NCI-H526 treated with DMSO at 0.1 percent for 48 hours (cell line): Measurements from ENCODE around the gene ACAP2.
A peak's percentile ranks its signal among the peaks of the same experiment; 100 is the strongest.

Experiments
- DNase-seq: peaks from one replicate; lab custom pipeline; 2025; lab: John Stamatoyannopoulos, UW

Gene ACAP2

DNA sequence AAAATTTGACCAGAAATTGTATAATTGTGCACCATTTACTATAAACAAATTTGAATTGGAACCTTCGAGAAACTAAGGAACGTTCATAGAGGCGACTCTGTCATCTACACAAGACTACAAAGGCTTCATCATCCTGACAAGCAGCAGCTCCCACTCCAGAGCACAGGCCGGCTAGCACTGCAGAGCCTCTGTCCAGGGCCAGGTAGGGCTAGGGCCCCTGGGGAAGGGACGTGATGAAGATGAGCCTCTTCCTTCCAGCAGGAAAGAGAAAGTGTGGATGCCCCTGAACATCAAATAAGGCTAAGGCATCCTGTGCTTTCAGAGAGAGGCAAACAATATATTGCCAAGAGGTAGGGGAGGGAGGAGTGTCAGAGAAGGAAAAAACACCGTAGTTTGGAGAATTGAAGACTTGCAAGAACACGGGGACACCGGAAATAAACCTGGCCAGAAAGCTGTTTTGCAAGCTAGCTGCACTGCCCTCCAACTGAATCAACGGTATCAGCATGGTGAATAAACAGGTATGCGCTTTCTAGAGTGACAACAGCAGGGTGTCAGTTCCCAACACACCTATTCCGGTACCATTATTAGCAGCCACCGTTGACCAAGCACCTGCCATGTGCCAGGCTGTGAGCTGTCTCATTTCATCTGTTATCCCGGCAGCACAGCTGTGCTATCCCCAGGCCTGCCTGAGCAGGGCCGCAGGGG is 184.2 kb downstream of the ACAP2 start:
- DNase-seq, result peak; percentile 56

DNA sequence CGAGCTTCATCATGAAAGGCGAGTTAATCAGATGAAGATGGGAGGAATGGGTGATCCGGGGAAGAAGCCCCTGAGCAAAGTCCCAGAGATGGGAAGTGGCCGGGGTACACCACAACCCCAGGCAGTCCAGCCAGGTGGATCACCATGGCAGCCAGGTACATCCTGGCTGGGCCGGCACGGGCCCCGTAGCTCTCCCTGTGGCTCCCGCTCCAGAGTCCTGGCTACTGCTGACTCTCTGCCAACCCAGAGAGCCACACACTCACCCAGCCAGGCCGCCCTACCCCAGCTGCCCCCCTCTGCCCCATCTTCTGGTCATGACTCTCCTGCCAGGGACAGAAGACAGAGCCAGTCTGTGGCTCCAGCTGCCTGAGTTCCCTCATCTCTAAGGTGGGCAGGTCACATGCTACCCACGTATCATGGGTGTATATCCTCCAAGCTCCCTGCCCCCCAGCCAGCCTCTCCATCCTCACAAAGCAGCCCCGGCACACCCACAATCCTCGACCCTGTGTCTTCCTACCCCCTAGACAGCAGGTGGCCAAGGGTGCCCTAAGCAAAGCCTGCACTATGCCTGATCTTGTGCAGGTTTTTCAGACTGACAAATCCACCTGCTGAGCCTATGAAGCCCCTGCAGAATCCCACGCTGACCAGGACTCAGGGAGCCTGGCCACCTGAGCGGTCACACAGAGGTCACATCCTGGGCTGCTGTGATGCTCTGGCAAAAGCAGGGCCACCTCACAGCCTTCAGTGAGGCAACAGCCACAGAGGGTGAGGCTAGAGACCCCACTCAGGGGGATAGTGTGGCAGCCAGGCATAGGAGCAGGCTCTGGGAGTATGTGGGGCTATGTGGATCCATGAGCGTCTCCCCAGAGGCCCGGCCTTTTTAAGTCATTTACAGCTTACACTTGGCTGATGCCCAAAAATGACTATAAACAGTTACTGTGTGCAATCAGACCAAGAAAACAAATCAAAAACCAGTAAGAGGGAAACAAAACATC is 185.1 kb downstream of the ACAP2 start:
- no peak for DNase-seq

DNA sequence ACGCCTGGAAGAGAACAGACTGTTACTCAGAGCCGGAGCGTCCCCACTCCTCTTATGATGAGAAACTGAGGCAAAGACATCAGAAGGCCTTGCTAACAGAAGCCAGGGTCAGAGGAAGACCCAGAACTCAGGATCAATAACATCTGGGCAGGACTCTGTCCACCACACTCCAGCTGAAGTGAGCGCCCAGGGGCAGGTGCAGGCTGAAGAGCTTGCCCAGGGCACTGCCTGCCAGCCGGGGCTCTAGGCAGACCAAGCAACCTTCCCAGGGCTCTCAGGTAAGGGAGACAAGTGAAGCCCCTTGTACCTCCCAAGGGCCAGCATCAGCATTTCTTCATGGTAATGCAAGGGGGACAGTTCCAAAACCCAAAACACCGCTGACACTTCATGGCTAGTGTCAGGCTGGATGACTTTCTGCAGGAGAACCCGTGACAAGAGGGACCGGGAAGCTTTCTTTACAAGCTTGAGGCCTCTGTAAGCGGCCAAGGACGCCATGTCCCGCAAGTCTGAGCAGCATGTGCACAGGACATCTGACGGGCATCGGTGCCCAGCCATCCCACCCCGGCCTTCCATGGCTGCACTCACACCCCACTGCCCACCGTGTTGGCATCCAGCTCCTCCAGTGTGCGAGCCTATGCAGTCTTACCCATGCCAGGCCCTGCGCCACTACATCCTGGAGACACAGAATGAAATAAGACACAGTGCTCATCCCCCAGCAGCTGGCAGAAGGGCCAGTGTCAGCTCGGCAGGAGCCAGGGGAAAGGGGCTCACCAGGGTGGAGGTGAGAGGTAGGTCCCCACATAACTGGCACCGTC is 186.0 kb downstream of the ACAP2 start:
- no peak for DNase-seq

- DNase-seq, result no peak
Observed at GRCh38 chr3:195255571-195256501, 187.0 kb downstream of the ACAP2 start.

GRCh38 chr3:195255176-195255500 is 187.7 kb downstream of the ACAP2 start:
- DNase-seq, result no peak

DNA sequence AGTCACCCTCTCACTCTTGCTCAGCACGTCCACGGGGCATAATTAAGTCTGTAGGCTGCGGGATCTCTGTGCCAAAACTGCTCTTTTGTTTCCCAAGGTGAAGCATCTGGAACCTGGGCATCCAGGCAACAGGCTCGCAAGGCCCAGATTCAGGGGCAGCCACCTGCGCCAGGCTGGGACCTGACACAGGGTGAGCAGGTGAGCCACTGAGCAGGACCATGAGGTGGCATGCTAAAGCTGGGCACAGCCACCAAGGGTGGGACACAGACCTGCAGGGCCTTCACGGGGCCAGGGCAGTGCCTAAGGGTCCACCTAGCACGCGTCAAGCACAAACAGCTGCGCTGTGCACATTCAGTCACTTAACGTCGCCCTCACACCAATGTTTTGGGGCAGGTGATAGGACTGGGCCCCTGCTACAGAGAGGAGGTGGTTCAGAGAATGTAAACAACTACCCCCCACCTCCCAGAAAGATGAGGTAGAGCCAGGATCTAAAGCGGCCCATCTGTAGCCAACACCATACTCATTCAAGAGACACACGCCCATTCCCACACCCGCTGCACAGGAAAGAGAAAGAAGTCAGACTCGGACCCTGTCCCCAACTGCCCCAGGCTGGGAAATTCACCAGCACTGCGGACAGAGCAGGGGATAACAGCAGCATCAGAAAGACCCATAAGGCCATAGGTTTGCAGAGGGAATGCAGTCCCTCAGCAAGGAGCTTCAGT is 188.2 kb downstream of the ACAP2 start:
- no peak for DNase-seq

DNA sequence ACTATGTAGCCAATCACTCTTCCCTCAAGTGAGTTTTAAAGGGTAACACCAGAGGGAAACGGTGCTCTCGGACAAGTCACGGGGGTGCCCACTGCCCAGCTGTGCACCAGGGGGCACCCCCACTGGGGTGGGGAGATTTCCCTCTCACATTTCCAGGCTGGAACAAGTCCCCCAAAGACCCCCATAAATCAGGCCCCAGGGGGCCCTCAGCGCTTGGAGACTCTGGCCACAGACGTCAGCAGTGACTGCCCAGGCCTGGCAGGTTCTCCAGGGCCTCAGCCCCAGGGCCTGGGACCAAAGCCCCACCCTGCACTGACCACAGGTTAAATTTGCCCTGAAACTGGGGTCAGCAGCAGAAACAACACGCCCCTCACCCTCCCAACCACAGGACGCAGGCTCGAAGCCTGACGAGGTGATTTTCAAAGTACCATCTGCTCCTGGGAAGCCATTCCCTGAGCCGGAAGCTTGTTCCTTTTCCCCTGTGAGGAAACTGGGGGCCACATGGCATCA is 188.8 kb downstream of the ACAP2 start:
- DNase-seq, result no peak

- DNase-seq, result no peak
Observed at GRCh38 chr3:195251336-195252065, 191.3 kb downstream of the ACAP2 start.

DNA sequence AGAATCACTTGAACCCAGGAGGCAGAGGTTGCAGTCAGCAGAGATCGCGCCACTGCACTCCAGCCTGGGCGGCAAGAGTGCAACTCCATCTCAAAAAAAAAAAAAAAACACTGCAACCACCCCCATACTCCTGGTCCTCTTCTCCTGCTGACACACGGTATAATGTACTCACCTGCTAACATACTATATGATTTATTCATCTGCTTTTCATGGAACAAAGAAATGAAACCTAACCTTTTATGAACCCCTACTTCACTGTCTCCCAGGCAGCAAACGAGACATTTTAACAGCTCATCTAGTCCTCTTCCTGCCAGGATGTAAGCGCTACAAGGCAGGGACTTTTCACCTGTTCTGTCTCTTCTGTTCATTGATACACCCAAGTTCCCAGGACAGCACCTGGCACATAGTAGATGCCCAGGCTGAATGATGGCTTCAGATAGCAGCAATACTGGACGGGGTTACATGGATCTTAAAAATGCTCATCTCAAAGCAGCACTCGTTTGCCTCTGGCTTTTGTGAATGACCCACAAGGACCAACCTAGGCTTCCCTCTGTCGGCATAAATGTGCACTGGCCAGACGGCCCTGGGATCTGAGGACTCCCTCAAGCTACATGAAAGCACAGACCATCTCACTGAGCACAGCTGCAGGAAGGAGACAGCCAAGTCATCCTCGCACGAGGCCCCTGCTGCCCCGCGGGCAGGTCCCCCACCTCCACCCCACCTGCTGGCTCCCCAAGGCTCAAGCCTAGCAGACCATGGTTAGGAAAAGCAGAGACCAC is 192.2 kb downstream of the ACAP2 start:
- no peak for DNase-seq

GRCh38 chr3:195249858-195250464 is 192.9 kb downstream of the ACAP2 start:
- DNase-seq, result no peak

- no peak for DNase-seq
Observed at GRCh38 chr3:195249057-195249770, 193.6 kb downstream of the ACAP2 start.

DNA sequence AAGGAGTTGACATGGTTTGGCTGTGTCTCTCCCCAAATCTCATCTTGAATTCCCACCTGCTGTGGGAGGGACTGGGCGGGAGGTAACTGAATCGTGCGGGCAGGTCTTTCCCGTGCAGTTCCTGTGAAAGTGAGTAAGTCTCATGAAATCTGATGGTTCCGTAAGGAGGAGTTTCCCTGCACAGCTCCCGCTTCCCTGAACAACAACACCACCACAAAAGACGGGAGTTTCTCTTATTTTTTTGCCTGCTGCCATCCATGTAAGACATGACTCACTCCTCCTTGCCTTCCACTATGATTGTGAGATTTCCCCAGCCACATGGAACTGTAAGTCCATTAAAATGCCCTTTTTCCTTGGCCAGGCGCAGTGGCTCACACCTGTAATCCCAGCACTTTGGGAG is 194.5 kb downstream of the ACAP2 start:
- no peak for DNase-seq

DNA sequence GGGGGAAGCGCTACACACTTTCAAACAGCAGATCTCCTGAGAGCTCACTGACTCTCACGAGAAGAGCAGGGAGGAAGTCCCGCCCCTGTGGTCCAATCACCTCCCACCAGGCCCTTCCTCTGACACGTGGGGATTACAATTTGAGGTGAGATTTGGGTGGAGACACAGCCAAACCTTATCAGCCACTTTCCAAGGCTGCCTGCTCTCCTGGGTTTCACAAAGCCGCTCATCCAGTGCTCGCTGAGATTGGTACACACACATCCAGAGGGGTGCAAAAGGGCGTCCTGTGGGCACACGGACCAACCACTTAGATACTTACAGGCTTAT is 195.0 kb downstream of the ACAP2 start:
- no peak for DNase-seq

- DNase-seq, result no peak
Observed at GRCh38 chr3:195247086-195247862, 195.5 kb downstream of the ACAP2 start.

GRCh38 chr3:195246581-195246995 is 196.2 kb downstream of the ACAP2 start:
- DNase-seq, result no peak

DNA sequence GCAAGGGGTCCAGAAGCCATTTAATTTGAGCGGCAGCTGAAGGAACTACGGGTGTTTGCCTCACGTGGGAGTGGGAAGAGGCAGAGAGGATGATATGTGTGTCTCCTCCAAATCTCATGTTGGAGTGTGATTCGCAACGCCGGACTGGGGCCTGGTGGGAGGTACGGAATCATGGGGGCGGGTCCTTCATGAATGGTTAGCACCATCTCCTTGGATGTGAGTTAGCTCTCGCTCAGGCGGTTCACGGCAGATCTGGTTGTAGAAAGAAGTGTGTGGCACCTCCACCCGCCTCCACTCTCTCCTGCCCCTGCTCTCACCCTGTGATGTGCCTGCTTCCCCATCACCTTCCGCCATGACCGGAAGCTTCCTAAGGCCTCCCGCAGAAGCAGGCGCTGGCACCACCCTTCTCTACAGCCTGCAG is 197.3 kb downstream of the ACAP2 start:
- DNase-seq, result no peak
